Cortex of kidney (tissue), 1 donor: ENCODE results near the gene ANO10.

Experiments
- DNase-seq: peaks from one replicate; lab custom pipeline; 2025; lab: John Stamatoyannopoulos, UW

The ANO10 gene

DNA sequence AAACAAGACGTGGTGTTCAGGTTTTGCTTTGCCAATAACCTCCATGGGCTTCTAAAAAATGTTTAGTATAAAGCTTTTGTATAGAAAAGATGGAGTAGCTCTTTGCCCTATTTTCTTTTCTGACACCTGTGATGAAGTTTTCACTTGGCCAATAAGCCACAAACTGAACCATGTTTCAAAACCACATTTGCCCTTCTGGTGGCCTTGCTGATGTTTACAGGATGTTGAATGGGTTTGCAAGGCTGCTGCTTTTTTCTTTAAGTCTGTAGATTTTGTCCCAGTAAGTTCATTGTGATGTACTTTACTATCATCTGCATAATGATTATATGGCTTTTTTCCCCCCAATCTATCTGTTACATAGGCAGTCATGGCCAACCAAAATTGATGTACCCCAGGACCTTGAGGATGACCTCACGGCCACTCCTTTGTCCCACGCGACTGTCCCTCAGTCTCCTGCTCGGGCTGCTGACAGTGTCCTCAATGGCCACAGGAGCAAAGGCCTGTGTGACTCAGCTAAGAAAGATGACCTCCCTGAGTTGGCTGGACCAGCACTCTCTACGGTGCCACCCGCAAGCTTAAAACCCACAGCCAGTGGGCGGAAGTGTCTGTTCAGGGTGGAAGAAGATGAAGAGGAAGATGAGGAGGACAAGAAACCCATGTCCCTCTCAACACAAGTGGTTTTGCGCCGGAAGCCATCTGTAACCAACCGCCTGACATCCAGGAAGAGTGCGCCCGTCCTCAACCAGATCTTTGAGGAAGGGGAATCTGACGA, 274.6 kb downstream of the ANO10 start:
- no peak for DNase-seq

GRCh38 chr3:43345877-43346276, 275.9 kb downstream of the ANO10 start:
- no peak for DNase-seq

GRCh38 chr3:43345246-43345645, 276.6 kb downstream of the ANO10 start:
- DNase-seq: no peak

- DNase-seq: no peak
Measured at GRCh38 chr3:43344520-43344919, 277.3 kb downstream of the ANO10 start.

GRCh38 chr3:43343815-43344214, 278.0 kb downstream of the ANO10 start:
- no peak for DNase-seq

- no peak for DNase-seq
Measured at GRCh38 chr3:43343185-43343584, 278.6 kb downstream of the ANO10 start.

DNA sequence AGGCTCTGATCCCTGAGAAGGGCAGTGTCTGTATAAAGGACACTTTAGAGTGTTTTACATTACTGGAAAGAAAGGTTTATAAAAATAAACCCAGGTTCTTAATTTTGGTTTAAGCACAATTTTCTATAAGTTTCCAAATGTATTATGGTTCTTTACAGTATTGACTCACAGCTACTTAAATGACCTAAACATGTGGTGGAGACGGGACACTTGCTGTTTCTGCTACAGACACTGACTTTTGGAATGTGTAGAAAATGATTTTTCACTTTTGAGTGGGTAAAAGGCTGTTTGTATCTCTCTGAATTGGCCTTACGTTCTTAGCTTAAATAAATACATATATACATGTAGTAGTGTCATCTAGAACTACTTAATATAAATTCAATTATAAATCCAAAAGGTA, 280.0 kb downstream of the ANO10 start:
- DNase-seq: no peak

GRCh38 chr3:43340403-43340802, 281.4 kb downstream of the ANO10 start:
- no peak for DNase-seq

DNA sequence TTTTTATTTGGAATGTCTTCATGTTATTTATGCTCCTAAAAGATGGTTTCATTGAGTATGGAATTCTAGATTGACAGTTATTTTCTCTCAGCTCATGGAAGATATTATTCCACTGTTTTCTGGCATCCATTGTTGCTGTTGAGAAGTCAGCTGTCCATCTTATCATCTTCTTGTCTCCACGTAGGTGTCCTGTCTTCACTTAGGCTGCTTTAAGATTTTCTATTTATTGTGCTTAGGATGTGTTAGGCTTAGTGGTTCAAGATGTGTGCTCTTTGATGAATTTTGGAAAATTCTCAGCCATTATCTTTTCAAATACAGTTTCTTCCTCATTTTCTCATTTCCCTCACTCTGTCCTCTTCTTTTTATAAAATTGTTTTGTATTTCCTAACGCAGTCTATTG, 283.5 kb downstream of the ANO10 start:
- DNase-seq: no peak

GRCh38 chr3:43335799-43336198, 286.0 kb downstream of the ANO10 start:
- no peak for DNase-seq

GRCh38 chr3:43334976-43335375, 286.8 kb downstream of the ANO10 start:
- DNase-seq: no peak

DNA sequence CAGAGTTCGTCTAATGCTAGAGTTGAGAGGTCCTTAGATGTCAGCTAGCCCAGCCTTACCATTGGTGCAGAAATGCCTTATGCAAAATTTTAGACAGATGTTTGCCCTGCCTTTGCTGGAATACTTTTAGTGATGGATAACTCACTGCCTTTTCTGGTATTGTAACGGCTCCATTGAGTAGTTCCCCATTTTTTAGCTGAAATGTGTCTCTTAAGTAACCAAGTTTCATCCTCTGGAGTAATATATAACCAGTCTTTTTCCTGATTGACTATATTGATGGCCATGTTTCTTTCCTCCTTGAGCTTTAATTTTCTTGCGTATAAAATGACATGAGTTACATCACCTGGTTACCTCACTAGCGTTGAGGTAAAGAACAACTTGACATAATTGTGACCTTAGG, 290.4 kb downstream of the ANO10 start:
- DNase-seq: no peak

DNA sequence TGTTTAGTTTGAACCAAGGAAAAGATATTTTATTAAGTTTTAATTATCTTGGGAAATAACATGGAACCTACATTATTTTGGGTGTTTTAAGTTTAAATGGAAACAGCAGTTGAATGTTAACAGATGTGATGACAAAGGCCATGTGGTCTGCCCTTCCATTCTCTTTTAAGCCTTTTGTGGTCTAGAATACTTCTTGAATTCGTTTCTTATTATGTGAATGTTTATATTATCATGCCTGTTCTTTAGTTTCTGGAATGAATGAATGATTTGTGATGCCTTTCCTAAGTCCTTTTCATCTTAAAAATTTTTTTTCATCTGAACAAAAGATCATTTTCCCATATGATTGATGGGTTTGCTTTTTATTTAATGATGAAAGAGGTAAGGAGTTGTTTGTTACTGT, 290.8 kb downstream of the ANO10 start:
- no peak for DNase-seq

- DNase-seq: no peak
Measured at GRCh38 chr3:43328653-43329052, 293.2 kb downstream of the ANO10 start.

DNA sequence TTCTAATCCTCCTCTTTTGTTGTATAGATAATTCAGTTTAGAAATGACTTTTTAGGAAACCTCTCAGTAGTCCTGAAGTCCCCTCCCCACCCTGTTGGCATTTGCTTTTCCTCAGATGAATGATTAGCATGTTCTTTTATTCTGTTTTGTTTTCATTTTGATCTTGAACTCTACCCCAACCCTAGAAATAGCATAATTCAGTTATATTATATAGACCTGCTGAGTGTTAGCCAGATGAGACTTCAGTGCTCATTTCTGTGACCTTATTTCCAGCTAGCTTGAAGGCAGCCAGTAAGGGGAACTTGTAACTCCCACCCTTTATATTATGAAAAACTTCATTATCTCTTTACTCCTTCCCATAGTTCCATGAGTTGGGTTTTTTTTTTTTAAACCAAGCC, 294.2 kb downstream of the ANO10 start:
- DNase-seq: no peak

DNA sequence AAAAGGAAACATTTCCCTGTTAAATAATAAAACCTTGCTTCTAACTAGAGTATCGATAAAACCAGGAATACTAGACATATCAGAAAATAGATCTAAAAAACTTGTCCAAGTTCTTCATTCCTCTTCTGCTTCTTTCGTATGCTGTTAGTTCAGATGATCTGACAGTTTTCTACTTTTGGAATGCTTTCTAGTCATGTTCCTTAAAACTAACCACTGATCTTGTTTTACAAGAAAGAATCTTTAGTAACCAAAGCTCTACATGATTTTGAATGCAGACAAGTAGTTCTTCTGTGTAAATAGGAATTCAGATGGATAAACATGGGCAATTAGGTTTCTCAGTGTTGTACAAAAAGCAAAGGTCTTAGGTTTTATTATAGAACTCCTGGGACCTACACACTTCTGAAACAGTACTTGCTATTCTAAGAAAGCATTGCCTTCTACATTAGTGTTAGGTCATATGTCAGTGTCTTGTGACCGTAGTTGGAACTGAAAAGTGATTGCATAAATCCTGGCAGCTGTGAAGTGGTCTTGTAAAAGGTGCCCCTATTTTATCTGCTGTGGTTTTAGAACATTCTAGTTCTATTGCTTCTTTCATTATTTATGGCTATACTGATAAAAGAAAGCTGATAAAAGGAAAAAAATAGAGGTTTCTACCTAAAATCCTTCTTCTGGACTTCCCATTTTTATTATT, 294.8 kb downstream of the ANO10 start:
- no peak for DNase-seq

DNA sequence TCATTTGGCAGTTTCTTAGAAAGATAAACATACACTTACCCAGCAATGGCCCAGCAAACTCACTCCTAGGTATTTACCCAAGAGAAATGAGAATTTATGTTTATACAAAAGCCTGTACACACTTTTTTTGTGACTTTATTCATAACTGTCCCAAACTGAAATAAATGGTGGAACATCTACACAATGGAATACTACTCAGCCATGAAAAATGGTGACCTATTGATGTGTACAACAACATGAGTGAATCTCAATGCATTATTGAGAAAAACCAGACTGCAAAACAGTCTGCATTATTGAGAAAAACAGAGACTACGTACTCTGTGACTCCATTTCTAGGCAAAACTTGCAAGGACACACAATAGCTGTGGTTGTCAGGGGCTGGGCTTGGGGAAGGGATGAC, 298.3 kb downstream of the ANO10 start:
- no peak for DNase-seq

DNA sequence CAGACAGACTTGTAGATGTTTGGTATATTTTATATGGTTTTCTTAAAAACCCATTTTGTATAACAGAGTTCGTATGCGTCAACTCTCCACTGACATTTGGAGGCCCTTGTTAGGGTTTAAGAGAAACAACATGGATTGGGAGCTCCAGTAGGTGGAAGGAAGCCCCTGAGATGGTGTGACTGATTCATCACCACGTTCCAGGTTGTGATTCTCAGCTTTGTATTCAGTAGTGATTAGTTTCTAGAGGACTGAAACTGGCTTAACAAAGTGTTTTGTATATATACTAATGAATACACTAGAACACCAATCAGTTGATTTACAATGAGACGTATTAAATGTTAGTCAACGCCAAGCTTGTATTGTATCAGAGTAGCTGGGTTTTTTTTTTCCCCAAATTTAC, 301.5 kb downstream of the ANO10 start:
- no peak for DNase-seq

DNA sequence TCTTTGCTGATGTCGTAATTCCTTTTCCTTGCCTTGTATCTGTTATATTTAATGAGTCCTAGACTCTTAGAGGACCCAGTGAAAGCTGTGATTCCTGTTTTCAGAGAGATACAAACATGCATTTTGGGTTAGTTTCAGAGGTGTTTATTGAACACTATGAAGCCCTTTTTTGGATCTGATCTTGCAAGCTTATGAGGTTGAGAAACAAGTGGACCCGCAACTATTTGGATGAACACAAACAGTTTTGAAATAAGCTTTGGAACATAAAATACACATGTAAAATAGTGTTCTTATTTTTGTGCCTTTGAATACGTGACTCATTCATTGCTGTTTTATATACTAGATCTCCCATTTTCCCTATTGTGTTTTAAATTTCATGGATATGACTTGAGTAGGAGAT, 302.0 kb downstream of the ANO10 start:
- DNase-seq: no peak

DNA sequence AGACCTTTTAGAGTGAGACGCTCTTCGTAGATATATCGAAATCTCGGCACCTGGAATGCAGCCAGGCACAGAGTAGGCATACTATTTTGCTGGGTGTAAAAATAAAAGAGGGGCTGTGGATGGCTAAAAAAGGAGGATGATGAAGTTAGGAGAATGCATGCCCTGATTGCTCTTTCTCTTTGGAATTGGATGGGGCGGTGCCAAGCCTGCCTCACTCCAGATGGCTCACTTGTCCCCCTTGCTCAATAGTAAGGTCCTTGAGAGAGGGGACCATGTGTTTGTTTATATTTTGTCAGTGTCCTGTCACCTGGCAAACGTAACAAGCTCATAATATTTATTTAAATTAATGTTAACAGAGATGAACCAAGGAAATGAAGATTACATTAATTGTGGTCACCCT, 302.4 kb downstream of the ANO10 start:
- DNase-seq: no peak

DNA sequence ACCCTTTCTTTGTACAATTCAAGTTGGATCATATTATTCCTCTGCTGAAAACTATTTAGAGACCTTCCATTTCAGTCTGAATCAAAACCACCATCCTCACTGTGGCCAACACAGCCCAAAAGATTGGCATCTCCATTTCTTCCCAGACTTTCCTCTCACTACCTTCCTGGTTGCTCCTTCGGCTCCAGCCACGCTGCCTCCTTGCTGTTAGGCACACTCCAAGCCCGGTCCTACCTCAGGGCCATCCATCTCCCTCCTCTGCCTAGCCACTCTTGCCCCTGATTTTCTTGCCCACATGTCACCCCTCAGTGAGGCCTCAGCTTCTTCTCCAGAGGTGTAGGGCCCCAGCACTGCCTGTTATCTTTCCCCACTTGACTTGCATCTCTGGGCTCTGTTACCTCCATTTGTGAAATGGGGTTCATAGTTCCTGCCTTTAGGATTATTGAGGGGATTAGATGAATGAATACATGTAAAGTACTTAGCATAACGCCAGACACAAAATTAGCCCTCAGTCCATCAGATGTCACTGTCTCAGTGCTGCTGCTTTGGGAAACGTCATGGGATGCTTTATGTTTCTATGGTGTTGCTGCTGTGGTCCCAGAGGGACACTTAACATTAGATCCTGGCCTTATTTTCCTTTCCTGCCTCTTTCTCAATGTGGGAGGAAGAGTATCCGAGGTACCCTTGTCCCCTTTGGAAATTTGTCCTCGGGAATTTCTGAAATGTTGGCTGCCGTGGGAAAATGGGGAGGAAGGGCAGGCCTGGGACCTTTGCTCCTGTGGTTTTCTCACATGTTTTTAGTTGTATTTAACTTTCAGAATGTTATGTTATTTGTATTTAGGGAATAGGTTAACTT, 304.1 kb downstream of the ANO10 start:
- DNase-seq: no peak

GRCh38 chr3:43316783-43317460, 304.9 kb downstream of the ANO10 start:
- no peak for DNase-seq
